Anterior cingulate cortex (tissue), 58 donors: ENCODE measurements around the gene ARHGEF35.
"Not testable (repeated sequence)": the region's sequence is repeated elsewhere in the genome, so short reads cannot be mapped to it uniquely, and the experiment has no call there.

Experiments used
- DNase-seq, 58 donors: peaks; one replicate each; lab custom pipeline; 2025; lab: John Stamatoyannopoulos, UW

ARHGEF35 gene

DNA sequence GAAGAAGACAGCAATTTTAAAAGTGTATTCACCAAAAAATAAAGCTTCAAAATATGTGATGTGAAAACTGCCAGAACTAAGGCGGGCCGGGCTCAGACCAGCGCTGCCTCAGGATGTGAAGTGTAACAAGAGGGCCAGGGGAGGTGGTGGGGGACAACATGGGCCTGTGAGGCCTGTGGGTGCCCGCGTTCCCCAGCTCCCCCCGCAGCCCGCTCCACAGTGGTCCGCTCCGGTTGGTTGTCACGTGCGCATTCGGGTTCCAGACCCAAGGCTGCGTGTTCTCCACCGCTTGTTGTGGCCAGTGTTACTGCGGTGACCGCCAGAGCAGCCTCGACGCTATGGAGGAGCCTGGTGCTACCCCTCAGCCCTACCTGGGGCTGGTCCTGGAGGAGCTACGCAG lies 12.5 kb downstream of the ARHGEF35 start, which contains the start of gene CTAGE4:
Gene CTAGE4, plus strand, starts transcription at position 301 of the 400 bp plus-strand sequence. Its CDS starts 38 bp downstream, at position 339.
- not testable (repeated sequence) for DNase-seq

- not testable (repeated sequence) for DNase-seq
Observed at GRCh38 chr7:144179165-144179479, 16.5 kb downstream of the ARHGEF35 start.

DNA sequence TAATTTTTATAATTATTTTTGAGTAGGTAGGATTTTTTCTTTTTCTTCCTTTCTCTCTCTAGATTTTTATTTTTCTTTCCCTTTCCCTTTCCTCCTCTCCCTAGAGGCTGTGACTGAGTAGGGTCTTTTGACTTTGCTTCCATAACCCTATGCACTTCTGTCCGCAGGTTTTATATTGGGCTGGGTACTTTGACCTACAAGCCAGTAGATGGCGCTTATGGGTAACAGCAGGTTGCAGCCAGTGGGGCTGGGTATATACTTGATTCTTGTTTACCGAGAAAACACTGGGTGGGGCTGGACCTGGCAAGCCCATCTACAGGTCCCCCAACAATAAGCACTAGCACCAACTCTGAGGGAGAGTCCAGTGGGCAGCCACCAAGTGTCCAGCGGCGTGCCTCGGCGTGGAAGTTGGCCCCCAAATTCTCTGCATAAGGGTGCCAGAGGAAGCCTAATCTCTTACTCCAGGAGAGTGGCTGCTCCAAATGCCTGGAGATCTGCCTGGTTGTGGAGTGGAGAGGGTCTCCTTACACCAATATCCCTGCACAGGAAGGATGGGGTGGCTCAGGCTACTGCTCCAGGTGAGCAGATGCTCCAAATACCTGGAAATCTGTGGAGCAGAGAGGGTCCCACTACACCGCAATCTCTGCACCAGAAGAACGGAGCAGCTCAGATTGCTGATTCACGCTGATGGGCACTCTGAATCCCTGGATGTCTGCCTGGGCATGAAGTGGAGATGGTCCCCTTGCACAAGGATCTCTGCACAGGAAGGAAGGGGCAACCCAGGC lies 17.1 kb downstream of the ARHGEF35 start:
- not testable (repeated sequence) for DNase-seq

DNA sequence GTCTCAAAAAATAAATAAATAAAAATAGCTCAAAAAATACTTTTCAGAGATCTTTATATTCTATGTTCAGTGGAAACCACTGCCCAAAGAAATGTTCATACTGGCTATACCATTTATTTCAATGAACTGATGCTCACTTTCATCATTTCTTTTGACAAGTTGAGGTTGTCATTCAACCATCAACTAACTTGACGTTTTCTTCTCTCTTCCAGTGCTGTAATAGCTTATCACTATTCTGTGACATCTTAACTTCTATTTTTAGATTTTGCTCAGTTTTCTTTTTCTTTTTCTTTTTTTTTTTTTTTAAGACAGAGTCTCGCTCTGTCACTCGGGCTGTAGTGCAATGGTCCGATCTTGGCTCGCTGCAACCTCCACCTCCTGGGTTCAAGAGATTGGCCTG lies 21.0 kb downstream of the ARHGEF35 start:
- DNase-seq: no peak

DNA sequence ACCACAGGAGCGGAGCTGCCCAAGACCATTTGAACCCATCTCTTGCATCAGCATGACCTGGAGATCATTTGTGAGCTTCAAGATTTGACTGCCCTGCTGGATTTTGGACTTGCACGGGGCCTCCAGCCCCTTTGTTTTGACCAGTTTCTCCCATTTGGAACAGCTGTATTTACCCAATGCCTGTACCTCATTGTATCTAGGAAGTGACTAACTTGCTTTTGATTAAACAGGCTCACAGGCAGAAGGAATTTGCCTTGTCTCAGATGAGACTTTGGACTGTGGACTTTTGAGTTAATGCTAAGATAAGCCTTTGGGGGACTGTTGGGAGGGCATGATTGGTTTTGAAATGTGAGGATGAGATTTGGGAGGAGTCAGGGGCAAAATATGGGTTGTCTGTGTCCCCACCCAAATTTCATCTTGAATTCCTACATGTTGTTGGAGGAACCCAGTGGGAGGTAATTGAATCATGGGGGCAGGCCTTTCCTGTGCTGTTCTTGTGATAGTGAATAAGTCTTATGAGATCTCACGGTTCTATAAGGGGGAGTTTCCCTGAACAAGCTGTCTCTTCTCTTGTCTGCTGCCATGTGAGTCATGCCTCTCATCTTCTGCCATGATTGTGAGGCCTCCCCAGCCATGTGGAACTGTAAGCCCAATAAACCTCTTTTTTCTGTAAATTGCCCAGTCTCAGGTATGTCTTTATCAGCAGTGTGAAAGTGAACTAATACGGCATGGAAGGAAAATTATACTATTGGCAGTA lies 23.9 kb downstream of the ARHGEF35 start:
- DNase-seq: not testable (repeated sequence)

DNA sequence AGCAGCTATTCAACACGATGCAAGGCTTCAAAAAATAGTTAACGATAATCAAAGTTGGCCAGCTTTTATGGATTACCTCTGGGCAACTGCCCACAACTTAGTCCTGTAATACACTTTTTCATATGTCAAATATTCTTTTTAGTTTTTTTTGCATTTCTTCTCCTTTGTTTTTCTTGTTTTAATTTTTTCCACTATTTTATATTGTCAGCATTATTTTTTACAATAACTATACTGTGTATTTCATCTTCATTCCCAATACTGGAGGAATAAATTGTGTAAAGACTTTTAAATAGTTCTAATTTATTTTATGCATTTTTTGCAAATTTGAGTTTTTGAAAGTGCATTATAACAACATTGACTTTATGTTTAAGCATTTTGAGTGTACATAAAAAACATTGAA lies 30.8 kb downstream of the ARHGEF35 start:
- no peak for DNase-seq

DNA sequence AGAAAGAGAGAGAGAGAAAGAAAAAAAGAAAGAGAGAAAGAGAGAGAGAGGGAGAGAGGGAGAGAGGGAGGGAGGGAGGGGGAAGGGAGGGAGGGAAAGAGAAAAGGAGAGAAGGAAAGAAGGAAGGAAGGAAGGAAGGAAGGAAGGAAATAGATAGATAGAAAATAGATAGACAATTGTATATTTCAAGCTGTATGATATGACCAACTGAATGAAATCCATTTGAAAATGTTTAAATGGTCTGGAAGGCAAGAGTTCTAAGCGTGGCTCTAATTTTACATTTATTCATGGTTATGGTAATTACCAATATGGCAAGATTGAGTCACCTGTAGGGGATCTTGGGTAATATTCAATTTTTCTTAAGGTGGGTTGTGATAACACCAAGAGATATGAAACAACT lies 36.8 kb downstream of the ARHGEF35 start:
- no peak for DNase-seq

- DNase-seq: no peak
Observed at GRCh38 chr7:144148224-144148827, 47.3 kb downstream of the ARHGEF35 start.

GRCh38 chr7:144144426-144144825 lies 51.2 kb downstream of the ARHGEF35 start:
- DNase-seq: no peak

GRCh38 chr7:144142187-144142586 lies 53.4 kb downstream of the ARHGEF35 start:
- DNase-seq: no peak

DNA sequence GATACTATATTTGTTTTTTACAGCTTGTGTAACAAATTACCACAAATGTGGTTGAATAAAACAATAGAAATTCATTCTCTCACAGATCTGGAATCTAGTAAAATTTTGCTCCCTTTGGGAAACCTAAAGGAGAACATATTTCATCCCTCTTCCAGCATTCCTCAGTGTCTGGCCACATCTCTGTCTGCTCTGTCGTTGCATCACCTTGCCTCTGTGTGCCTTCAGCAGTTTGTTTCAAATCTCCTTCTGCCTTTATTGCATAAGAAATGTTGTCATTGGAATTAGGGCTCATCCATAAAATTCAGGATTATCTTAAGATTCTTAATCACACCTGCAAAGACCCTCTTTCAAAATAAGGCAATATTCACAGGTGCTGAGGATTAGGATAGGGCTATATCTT lies 58.1 kb downstream of the ARHGEF35 start:
- DNase-seq: no peak
